ENCODE results near the gene KLF1.

Gene KLF1

DNA sequence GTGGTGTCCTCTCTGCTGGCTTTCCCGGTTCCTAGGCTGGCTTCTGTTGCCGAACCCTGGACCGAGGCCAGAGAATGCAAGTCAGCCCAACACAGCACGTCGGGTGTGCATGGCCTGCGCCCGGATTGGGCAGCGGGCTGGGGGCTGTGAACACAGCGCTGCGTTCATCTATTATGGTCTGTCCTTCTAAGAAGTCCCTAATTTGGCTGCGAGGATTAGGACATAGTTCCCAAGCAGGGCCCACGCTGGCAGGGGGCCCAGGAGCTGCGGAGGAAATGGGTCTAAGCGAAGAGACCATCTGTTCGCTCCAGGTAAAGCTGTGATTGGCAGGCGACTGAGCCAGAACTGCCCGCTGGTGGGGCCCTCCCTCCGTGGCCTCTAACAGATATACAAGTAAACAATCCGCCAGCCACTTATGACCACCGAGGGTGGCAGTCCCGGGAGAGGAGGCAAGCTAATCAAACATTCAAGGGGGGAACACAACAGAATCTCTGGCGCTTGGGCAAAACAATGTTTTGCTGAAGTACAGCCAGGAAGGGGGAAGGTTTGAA, 26.1 kb upstream of the KLF1 start:
- H3K4me3 ChIP-seq (ENCODE audit: low read length in 2 of 2) = no peak overlapping the region
- H2BK120ac ChIP-seq (ENCODE audit: low read depth, low read length) = no peak overlapping the region
- no peak overlapping the region for H4K8ac ChIP-seq (ENCODE audit: low read depth, low read length)
- DNase-seq (ENCODE audit: low spot score) = no peak
- no peak overlapping the region for H3K4ac ChIP-seq (ENCODE audit: low read length)
- H3K14ac ChIP-seq (ENCODE audit: low read length) = no peak overlapping the region
- H3K4me2 ChIP-seq (ENCODE audit: insufficient read depth, low read length, poor library complexity, severe bottlenecking) = no peak overlapping the region
- H3K4me1 ChIP-seq (ENCODE audit: control insufficient read depth in 2 of 2, insufficient read depth in 1 of 2, low read depth in 1 of 2, low read length in 2 of 2) = peaks cover 17 to 22% of the 10 kb centered on the region in 2 donors
- no peak overlapping the region for H2BK15ac ChIP-seq (ENCODE audit: low read length)
- H3K27me3 ChIP-seq (ENCODE audit: control insufficient read depth in 3 of 3, insufficient read depth in 3 of 3, low read depth in 1 of 3, low read length in 3 of 3) = no peaks in the 10 kb centered on the region
- peak overlapping the region; percentile 83 for H2AFZ ChIP-seq (ENCODE audit: low read length)
- H3K18ac ChIP-seq (ENCODE audit: low read length) = peak overlapping the region; percentile 33
- H4K91ac ChIP-seq (ENCODE audit: low read depth, low read length, poor library complexity) = no peak overlapping the region
- H2BK5ac ChIP-seq (ENCODE audit: low read length) = no peak overlapping the region
- no peak overlapping the region for H2AK5ac ChIP-seq (ENCODE audit: low read depth, low read length)
- no CpG with 5 or more reads among the region's 22 CpGs for WGBS, 2 donors (ENCODE audit: extremely low coverage in 2 of 2, insufficient read length in 2 of 2, insufficient replicate concordance in 1 of 2)
- no peaks in the 10 kb centered on the region for H3K79me1 ChIP-seq (ENCODE audit: low read depth, low read length)
- H3K9me3 ChIP-seq (replicated peaks in 1 of 2; ENCODE audit: control insufficient read depth in 2 of 2, insufficient read depth in 1 of 2, low read depth in 1 of 2, low read length in 2 of 2) = peaks cover 0 to under 1% of the 10 kb centered on the region in 2 donors
- no peak overlapping the region for H3K23ac ChIP-seq (ENCODE audit: low read depth, low read length, poor library complexity)
- no peak overlapping the region for H3K9ac ChIP-seq (ENCODE audit: low read depth, low read length, poor library complexity)
- no peak overlapping the region for H2BK12ac ChIP-seq (ENCODE audit: low read length)
- H3K27ac ChIP-seq (replicated peaks; ENCODE audit: low read length) = peak overlapping the region; percentile 51
- H3K36me3 ChIP-seq (replicated peaks in 1 of 2; ENCODE audit: control insufficient read depth in 2 of 2, insufficient read depth in 2 of 2, low read length in 2 of 2) = no peaks in the 10 kb centered on the region

DNA sequence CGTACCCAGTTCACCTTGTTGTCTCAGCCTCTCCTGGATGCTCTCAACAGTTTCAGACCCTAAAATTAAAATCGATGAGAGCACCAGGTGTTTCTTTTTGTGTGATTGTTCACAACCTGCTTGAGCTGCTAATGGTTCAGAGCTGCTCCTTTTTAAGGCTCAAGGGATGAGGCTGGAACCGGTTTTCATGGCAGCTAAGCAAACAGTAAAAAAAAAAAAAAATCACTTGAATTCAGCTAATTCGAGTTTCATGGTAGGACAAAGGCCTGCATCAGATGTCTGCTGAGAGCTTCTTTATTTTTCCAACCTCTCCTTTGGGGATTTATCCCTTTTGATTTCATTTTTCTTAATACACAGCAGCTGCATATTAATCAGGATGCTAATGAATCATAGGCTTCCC, 25.6 kb upstream of the KLF1 start:
- Histone ChIP-seq H2BK15ac (ENCODE audit: low read length) (no peak overlapping the region), H3K4me3 (ENCODE audit: low read length in 2 of 2) (no peak overlapping the region), H4K91ac (ENCODE audit: low read depth, low read length, poor library complexity) (no peak overlapping the region), H3K23ac (ENCODE audit: low read depth, low read length, poor library complexity) (no peak overlapping the region), H3K14ac (ENCODE audit: low read length) (no peak overlapping the region), H2AFZ (ENCODE audit: low read length) (peak overlapping the region; percentile 83), H2BK5ac (ENCODE audit: low read length) (no peak overlapping the region), H3K9me3 (replicated peaks in 1 of 2; ENCODE audit: control insufficient read depth in 2 of 2, insufficient read depth in 1 of 2, low read depth in 1 of 2, low read length in 2 of 2) (no peaks in the 10 kb centered on the region), H3K4me2 (ENCODE audit: insufficient read depth, low read length, poor library complexity, severe bottlenecking) (no peak overlapping the region), H3K27me3 (ENCODE audit: control insufficient read depth in 3 of 3, insufficient read depth in 3 of 3, low read depth in 1 of 3, low read length in 3 of 3) (no peaks in the 10 kb centered on the region), H3K9ac (ENCODE audit: low read depth, low read length, poor library complexity) (no peak overlapping the region), H3K27ac (replicated peaks; ENCODE audit: low read length) (peak overlapping the region; percentile 51), H3K36me3 (replicated peaks in 1 of 2; ENCODE audit: control insufficient read depth in 2 of 2, insufficient read depth in 2 of 2, low read length in 2 of 2) (no peaks in the 10 kb centered on the region), H4K8ac (ENCODE audit: low read depth, low read length) (no peak overlapping the region), H3K18ac (ENCODE audit: low read length) (no peak overlapping the region), H2AK5ac (ENCODE audit: low read depth, low read length) (no peak overlapping the region), H3K4ac (ENCODE audit: low read length) (no peak overlapping the region), H3K4me1 (ENCODE audit: control insufficient read depth in 2 of 2, insufficient read depth in 1 of 2, low read depth in 1 of 2, low read length in 2 of 2) (peaks cover 17 to 22% of the 10 kb centered on the region in 2 donors), H3K79me1 (ENCODE audit: low read depth, low read length) (no peaks in the 10 kb centered on the region), H2BK12ac (ENCODE audit: low read length) (no peak overlapping the region), H2BK120ac (ENCODE audit: low read depth, low read length) (no peak overlapping the region)
- no CpG with 5 or more reads among the region's 4 CpGs for WGBS, 2 donors (ENCODE audit: extremely low coverage in 2 of 2, insufficient read length in 2 of 2, insufficient replicate concordance in 1 of 2)
- DNase-seq (ENCODE audit: low spot score) = no peak

DNA sequence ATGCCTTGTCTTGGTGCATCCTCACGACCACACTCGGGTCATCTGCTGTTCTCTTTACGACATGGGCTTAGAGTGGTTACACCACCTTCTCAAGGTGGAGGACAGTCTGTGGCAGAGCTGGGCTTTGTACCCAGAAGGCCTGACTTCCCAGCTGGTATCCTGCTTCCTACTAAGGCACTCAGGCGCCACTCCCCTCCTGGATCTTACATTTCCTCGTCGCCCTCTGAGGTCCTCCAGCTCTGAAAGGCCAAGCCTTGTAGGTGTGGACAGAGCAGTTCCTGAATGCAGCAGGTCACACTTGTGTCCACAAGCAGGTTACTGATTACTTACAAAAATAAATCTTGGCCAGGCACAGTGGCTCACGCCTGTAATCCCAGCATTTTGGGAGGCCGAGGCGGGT, 20.2 kb upstream of the KLF1 start:
- Histone ChIP-seq H2AFZ (ENCODE audit: low read length) (no peak overlapping the region), H3K18ac (ENCODE audit: low read length) (no peak overlapping the region)

DNA sequence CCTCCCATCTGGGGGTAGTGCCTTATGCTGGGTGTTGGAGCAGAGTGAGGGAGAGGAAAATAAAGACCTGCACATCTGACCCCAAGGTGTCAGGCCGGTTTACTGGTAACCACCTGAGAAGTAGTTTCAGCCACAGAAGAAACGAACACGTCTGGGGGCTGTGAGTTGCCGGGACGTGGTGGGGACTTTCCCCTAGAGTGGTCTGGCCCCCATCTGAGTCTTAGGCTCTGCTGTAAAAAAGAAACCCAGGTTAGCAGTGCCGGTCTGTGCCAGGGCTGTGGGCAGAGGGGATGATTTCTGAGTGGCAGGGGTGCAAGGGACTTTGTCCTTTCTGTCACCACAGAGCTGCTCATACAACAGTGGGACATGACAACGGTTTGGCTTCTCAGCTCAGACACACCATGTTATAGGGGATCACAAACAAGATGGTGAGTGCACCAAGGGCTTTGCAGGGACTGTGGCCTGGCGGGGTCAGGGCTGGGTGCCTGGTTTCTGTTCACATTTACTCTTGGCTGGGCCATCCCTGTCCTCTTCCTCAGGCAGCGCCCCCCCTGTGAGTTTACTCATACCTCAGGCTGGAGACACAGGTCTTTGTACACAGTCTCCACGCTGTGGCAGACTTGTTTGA, 13.0 kb upstream of the KLF1 start:
- H3K4me3 ChIP-seq (ENCODE audit: low read length in 2 of 2) = no peak overlapping the region
- H2BK5ac ChIP-seq (ENCODE audit: low read length) = no peak overlapping the region
- no peak overlapping the region for H2AFZ ChIP-seq (ENCODE audit: low read length)
- no peak overlapping the region for H3K9ac ChIP-seq (ENCODE audit: low read depth, low read length, poor library complexity)
- no peak overlapping the region for H3K4ac ChIP-seq (ENCODE audit: low read length)
- H2BK120ac ChIP-seq (ENCODE audit: low read depth, low read length) = no peak overlapping the region
- no peaks in the 10 kb centered on the region for H3K9me3 ChIP-seq (replicated peaks in 1 of 2; ENCODE audit: control insufficient read depth in 2 of 2, insufficient read depth in 1 of 2, low read depth in 1 of 2, low read length in 2 of 2)
- H2BK15ac ChIP-seq (ENCODE audit: low read length) = no peak overlapping the region
- no peak overlapping the region for H3K18ac ChIP-seq (ENCODE audit: low read length)
- no CpG with 5 or more reads among the region's 10 CpGs for WGBS, 2 donors (ENCODE audit: extremely low coverage in 2 of 2, insufficient read length in 2 of 2, insufficient replicate concordance in 1 of 2)
- no peak overlapping the region for H3K14ac ChIP-seq (ENCODE audit: low read length)
- H2BK12ac ChIP-seq (ENCODE audit: low read length) = no peak overlapping the region
- H3K79me1 ChIP-seq (ENCODE audit: low read depth, low read length) = peaks cover 2% of the 10 kb centered on the region
- H4K91ac ChIP-seq (ENCODE audit: low read depth, low read length, poor library complexity) = no peak overlapping the region
- H3K27ac ChIP-seq (replicated peaks; ENCODE audit: low read length) = no peak overlapping the region
- H3K36me3 ChIP-seq (replicated peaks in 1 of 2; ENCODE audit: control insufficient read depth in 2 of 2, insufficient read depth in 2 of 2, low read length in 2 of 2) = peaks cover 24 to 52% of the 10 kb centered on the region in 2 donors
- H4K8ac ChIP-seq (ENCODE audit: low read depth, low read length) = no peak overlapping the region
- H2AK5ac ChIP-seq (ENCODE audit: low read depth, low read length) = no peak overlapping the region
- DNase-seq (ENCODE audit: low spot score) = no peak
- H3K4me1 ChIP-seq (ENCODE audit: control insufficient read depth in 2 of 2, insufficient read depth in 1 of 2, low read depth in 1 of 2, low read length in 2 of 2) = no peaks in the 10 kb centered on the region
- H3K4me2 ChIP-seq (ENCODE audit: insufficient read depth, low read length, poor library complexity, severe bottlenecking) = no peak overlapping the region
- no peak overlapping the region for H3K23ac ChIP-seq (ENCODE audit: low read depth, low read length, poor library complexity)
- H3K27me3 ChIP-seq (ENCODE audit: control insufficient read depth in 3 of 3, insufficient read depth in 3 of 3, low read depth in 1 of 3, low read length in 3 of 3) = no peaks in the 10 kb centered on the region

More for the DNA sequence above, 20.2 kb upstream of the KLF1 start:
- H3K4me1 ChIP-seq (ENCODE audit: control insufficient read depth in 2 of 2, insufficient read depth in 1 of 2, low read depth in 1 of 2, low read length in 2 of 2) = peaks cover 2 to 8% of the 10 kb centered on the region in 2 donors
- H2AK5ac ChIP-seq (ENCODE audit: low read depth, low read length) = no peak overlapping the region
- H3K27me3 ChIP-seq (ENCODE audit: control insufficient read depth in 3 of 3, insufficient read depth in 3 of 3, low read depth in 1 of 3, low read length in 3 of 3) = no peaks in the 10 kb centered on the region
- no peak overlapping the region for H3K23ac ChIP-seq (ENCODE audit: low read depth, low read length, poor library complexity)
- no peak overlapping the region for H3K4me2 ChIP-seq (ENCODE audit: insufficient read depth, low read length, poor library complexity, severe bottlenecking)
- H3K36me3 ChIP-seq (replicated peaks in 1 of 2; ENCODE audit: control insufficient read depth in 2 of 2, insufficient read depth in 2 of 2, low read length in 2 of 2) = peaks cover 1 to 6% of the 10 kb centered on the region in 2 donors
- no peak overlapping the region for H3K27ac ChIP-seq (replicated peaks; ENCODE audit: low read length)
- no peak overlapping the region for H2BK5ac ChIP-seq (ENCODE audit: low read length)
- no peaks in the 10 kb centered on the region for H3K79me1 ChIP-seq (ENCODE audit: low read depth, low read length)
- no peak overlapping the region for H4K8ac ChIP-seq (ENCODE audit: low read depth, low read length)
- no peak for DNase-seq (ENCODE audit: low spot score)
- H2BK15ac ChIP-seq (ENCODE audit: low read length) = no peak overlapping the region
- H2BK120ac ChIP-seq (ENCODE audit: low read depth, low read length) = no peak overlapping the region
- no peak overlapping the region for H3K9ac ChIP-seq (ENCODE audit: low read depth, low read length, poor library complexity)
- no peak overlapping the region for H3K4me3 ChIP-seq (ENCODE audit: low read length in 2 of 2)
- no CpG with 5 or more reads among the region's 9 CpGs for WGBS, 2 donors (ENCODE audit: extremely low coverage in 2 of 2, insufficient read length in 2 of 2, insufficient replicate concordance in 1 of 2)
- no peak overlapping the region for H3K14ac ChIP-seq (ENCODE audit: low read length)
- no peaks in the 10 kb centered on the region for H3K9me3 ChIP-seq (replicated peaks in 1 of 2; ENCODE audit: control insufficient read depth in 2 of 2, insufficient read depth in 1 of 2, low read depth in 1 of 2, low read length in 2 of 2)
- H2BK12ac ChIP-seq (ENCODE audit: low read length) = no peak overlapping the region
- no peak overlapping the region for H3K4ac ChIP-seq (ENCODE audit: low read length)
- H4K91ac ChIP-seq (ENCODE audit: low read depth, low read length, poor library complexity) = no peak overlapping the region

All from neuronal stem cell (in vitro differentiated cells).